OCI-LY7 (cell line): ENCODE data around the gene NUP93. TPM values are rescaled to one million over a fixed set of nuclear protein-coding genes. Genes with fewer than 3 reads are reported as not detected.

Experiments used
- BruUV-seq: library from RNA; stranded (reverse); fragments of 400-500 nt; replicated peaks from 2 replicates; lab custom pipeline; 2021; lab: Mats Ljungman, UMichigan
- CTCF ChIA-PET: fragments of 300-600 bp; sonication (Branson Sonifier 250); formaldehyde crosslinking; loops from one replicate; lab custom pipeline; 2022; ENCODE audit warnings: antibody characterized with exemption; ENCODE audit not compliant: unreplicated experiment; lab: Charles Lee
- POLR2A ChIA-PET: fragments of 300-600 bp; sonication (Branson Sonifier 250); formaldehyde crosslinking; loops from one replicate; lab custom pipeline; 2022; ENCODE audit warnings: antibody characterized with exemption; lab: Charles Lee
- DNase-seq: peaks from one replicate; pipeline ENCODE4 v3.0.0-alpha.2; 2015; ENCODE audit warnings: low spot score
- H2AFZ ChIP-seq: fragments of 200-600 bp; sonication (generic), shearing (Covaris generic); 2 replicates; pipeline ENCODE4 v1.6.1; 2014; ENCODE audit warnings: mild to moderate bottlenecking, antibody characterized with exemption, low read length, moderate library complexity
- H3K27ac ChIP-seq: fragments of 200-600 bp; sonication (generic); 2 replicates; pipeline ENCODE4 v1.5.1; 2014; ENCODE audit warnings: mixed run types, low read depth, mild to moderate bottlenecking, moderate library complexity, low read length, inconsistent platforms; ENCODE audit not compliant: poor library complexity, severe bottlenecking
- H3K36me3 ChIP-seq: fragments of 200-600 bp; sonication (generic); 2 replicates; pipeline ENCODE4 v1.6.1; 2014; ENCODE audit warnings: mild to moderate bottlenecking, antibody characterized with exemption, low read length, moderate library complexity, mixed read lengths; ENCODE audit not compliant: insufficient read depth
- H3K4me1 ChIP-seq: fragments of 200-600 bp; sonication (generic); 2 replicates; pipeline ENCODE4 v1.5.1; 2014; ENCODE audit warnings: mild to moderate bottlenecking, low read length; ENCODE audit not compliant: insufficient read depth, poor library complexity, severe bottlenecking
- H3K4me2 ChIP-seq: fragments of 200-600 bp; sonication (generic); 2 replicates; pipeline ENCODE4 v1.6.1; 2014; ENCODE audit warnings: mild to moderate bottlenecking, low read length
- H3K4me3 ChIP-seq: fragments of 200-600 bp; sonication (generic); 2 replicates; pipeline ENCODE4 v1.5.1; 2014; ENCODE audit warnings: mild to moderate bottlenecking, low read depth, low read length; ENCODE audit not compliant: poor library complexity, severe bottlenecking
- H3K79me2 ChIP-seq: fragments of 200-600 bp; sonication (generic); 2 replicates; pipeline ENCODE4 v1.6.1; 2016; ENCODE audit warnings: low read depth, mild to moderate bottlenecking, low read length, moderate library complexity, mixed read lengths; ENCODE audit not compliant: insufficient read depth
- H3K9me2 ChIP-seq: fragments of 200-600 bp; sonication (generic); 2 replicates; pipeline ENCODE4 v1.6.1; 2016; ENCODE audit warnings: mild to moderate bottlenecking, low read length, mixed read lengths; ENCODE audit not compliant: insufficient read depth
- H3K9me3 ChIP-seq: fragments of 200-600 bp; sonication (generic); 2 replicates; pipeline ENCODE4 v1.6.1; 2014; ENCODE audit warnings: mild to moderate bottlenecking, mixed run types, low read length, mixed read lengths
- H4K20me1 ChIP-seq: fragments of 200-600 bp; sonication (generic); 2 replicates; pipeline ENCODE4 v1.6.1; 2014; ENCODE audit warnings: mild to moderate bottlenecking, antibody characterized with exemption, low read length, moderate library complexity, mixed read lengths; ENCODE audit not compliant: insufficient read depth
- CTCF ChIP-seq: fragments of 200-600 bp; sonication (generic); conservative IDR thresholded peaks from 2 replicates; pipeline ENCODE4 v1.5.1; 2014; ENCODE audit warnings: mild to moderate bottlenecking, antibody characterized with exemption, low read length, moderate library complexity, mixed read lengths
- EZH2phosphoT487 ChIP-seq: fragments of 200-600 bp; sonication (generic); IDR thresholded peaks from 2 replicates; pipeline ENCODE4 v1.6.1; 2018; ENCODE audit warnings: low read depth, borderline replicate concordance, mild to moderate bottlenecking, mixed run types, antibody characterized with exemption, low read length, moderate library complexity, mixed read lengths
- intact Hi-C: fragments of 100-400 bp; cut with micrococcal nuclease; formaldehyde crosslinking; loops from one replicate; pipeline ENCODE4 v1.10.0; 2022; ENCODE audit not compliant: unreplicated experiment
- total RNA-seq, 2 experiments: library from RNA; depleted of rRNA in 1 of 2; stranded (reverse); fragments of >200 nt in 1 of 2; shearing (Covaris generic) in 1 of 2; gene quantifications; 2 replicates each; pipeline ENCODE4 v1.2.3, GENCODE V29; 2014 to 2022

Gene NUP93
- total RNA-seq, 2 experiments from 2014 or later = 119 to 183 TPM

- POLR2A ChIA-PET = no interaction called here
- H3K79me2 ChIP-seq = peaks cover 81% of the 10 kb centered on the region
Measured at GRCh38 chr16:56741399-56741798, 11.5 kb downstream of the NUP93 start.

GRCh38 chr16:56742030-56742984, 12.4 kb downstream of the NUP93 start:
- no peak overlapping the region for H3K4me2 ChIP-seq
- no peak overlapping the region for H3K4me3 ChIP-seq
- H2AFZ ChIP-seq = no peak overlapping the region
- no peaks in the 10 kb centered on the region for H3K9me3 ChIP-seq
- H3K9me2 ChIP-seq = no peaks in the 10 kb centered on the region
- H4K20me1 ChIP-seq = no peaks in the 10 kb centered on the region
- no peak overlapping the region for H3K27ac ChIP-seq
- intact Hi-C loops = no loop called here
- H3K79me2 ChIP-seq = peaks cover 77% of the 10 kb centered on the region
- POLR2A ChIA-PET = interaction anchor here (0.6 to 1.0 kb wide), 2 partner anchors 42 to 259 kb away, joined by 3 to 4 read pairs; no protein-coding TSS in a partner anchor
- H3K4me1 ChIP-seq = no peaks in the 10 kb centered on the region
- CTCF ChIA-PET = no interaction called here
- H3K36me3 ChIP-seq = peaks cover 38% of the 10 kb centered on the region
- BruUV-seq = TSS peak; percentile 35
- TF ChIP-seq EZH2phosphoT487 (no peak), CTCF (no peak)
- no peak for DNase-seq

More at GRCh38 chr16:56741399-56741798, 11.5 kb downstream of the NUP93 start:
- Histone ChIP-seq H4K20me1 (no peaks in the 10 kb centered on the region), H3K4me2 (no peak overlapping the region), H3K4me3 (no peak overlapping the region), H3K36me3 (peaks cover 47% of the 10 kb centered on the region), H3K9me3 (no peaks in the 10 kb centered on the region), H3K4me1 (no peaks in the 10 kb centered on the region), H3K9me2 (no peaks in the 10 kb centered on the region), H2AFZ (no peak overlapping the region), H3K27ac (no peak overlapping the region)
- CTCF ChIA-PET = no interaction called here
- intact Hi-C loops = no loop called here
- no peak for TF ChIP-seq CTCF
- no peak for TF ChIP-seq EZH2phosphoT487
- DNase-seq = no peak
- no TSS peak for BruUV-seq

- H3K4me2 ChIP-seq = no peak overlapping the region
- no peaks in the 10 kb centered on the region for H3K4me1 ChIP-seq
- no peaks in the 10 kb centered on the region for H3K9me3 ChIP-seq
- H3K9me2 ChIP-seq = no peaks in the 10 kb centered on the region
- no peak overlapping the region for H3K27ac ChIP-seq
- no peak overlapping the region for H2AFZ ChIP-seq
- BruUV-seq = no TSS peak
- ChIA-PET POLR2A (no interaction called here), CTCF (no interaction called here)
- H3K36me3 ChIP-seq = peaks cover 32% of the 10 kb centered on the region
- DNase-seq = no peak
- no peak overlapping the region for H3K4me3 ChIP-seq
- TF ChIP-seq CTCF (no peak), EZH2phosphoT487 (no peak)
- intact Hi-C loops = loop anchor here (1.0 kb wide), 1 partner anchor 28 kb away; no protein-coding TSS in a partner anchor
- peaks cover 3% of the 10 kb centered on the region; the same call in 1 of the 2 replicates for H4K20me1 ChIP-seq
- peaks cover 62% of the 10 kb centered on the region for H3K79me2 ChIP-seq
Measured at GRCh38 chr16:56743840-56744239, 13.9 kb downstream of the NUP93 start.
